HG02973 (cell line): ENCODE data around the gene NT5C3A.
"Not testable (repeated sequence)": the region's sequence is repeated elsewhere in the genome, so short reads cannot be mapped to it uniquely, and the experiment has no call there.

ENCODE experiments used
- ATAC-seq: cut with Tn5 transposase; IDR thresholded peaks from one replicate; pipeline ENCODE4 v1.9.1; 2021; ENCODE audit warnings: moderate library complexity; ENCODE audit not compliant: unreplicated experiment

The NT5C3A gene

DNA sequence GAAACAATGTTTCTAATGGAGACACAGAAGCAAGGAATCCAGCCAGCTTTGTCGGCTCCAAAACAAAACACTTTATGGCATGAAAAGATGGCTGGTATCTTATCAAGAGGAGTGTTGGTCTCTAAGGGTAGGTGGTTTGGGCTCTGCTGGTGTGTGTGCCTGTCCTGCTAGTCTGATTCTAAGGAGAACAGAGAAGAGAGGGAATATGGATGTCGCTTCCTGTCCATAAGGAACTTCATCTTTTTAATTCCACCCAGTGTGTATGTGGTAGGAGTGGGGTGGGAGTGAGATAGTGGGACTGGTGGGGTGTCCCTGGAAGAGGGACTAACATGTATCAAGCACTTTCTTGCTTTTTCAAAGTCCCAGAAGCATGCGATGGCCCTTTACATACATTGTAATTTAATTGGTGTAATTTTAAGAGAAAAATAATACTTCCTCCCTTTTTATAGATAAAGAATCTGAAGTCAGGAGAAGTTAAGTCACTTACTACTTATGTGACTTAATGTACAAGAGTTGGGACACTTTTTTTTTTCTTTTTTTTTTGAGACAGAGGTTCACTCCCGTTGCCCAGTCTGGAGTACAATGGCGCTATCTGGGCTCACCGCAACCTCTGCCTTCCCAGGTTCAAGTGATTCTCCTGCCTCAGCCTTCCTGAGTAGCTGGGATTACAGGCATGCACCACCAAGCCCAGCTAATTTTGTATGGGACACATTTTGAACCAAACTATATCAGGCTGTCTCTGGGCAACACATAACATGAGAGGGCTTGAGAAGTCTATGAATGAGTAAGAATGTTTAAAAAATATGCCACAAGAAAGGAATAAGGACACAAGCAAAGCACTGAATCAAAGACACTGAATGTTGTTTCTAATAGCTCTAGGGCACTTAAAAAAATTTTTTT, 18.8 kb downstream of the NT5C3A start:
- ATAC-seq: no peak

DNA sequence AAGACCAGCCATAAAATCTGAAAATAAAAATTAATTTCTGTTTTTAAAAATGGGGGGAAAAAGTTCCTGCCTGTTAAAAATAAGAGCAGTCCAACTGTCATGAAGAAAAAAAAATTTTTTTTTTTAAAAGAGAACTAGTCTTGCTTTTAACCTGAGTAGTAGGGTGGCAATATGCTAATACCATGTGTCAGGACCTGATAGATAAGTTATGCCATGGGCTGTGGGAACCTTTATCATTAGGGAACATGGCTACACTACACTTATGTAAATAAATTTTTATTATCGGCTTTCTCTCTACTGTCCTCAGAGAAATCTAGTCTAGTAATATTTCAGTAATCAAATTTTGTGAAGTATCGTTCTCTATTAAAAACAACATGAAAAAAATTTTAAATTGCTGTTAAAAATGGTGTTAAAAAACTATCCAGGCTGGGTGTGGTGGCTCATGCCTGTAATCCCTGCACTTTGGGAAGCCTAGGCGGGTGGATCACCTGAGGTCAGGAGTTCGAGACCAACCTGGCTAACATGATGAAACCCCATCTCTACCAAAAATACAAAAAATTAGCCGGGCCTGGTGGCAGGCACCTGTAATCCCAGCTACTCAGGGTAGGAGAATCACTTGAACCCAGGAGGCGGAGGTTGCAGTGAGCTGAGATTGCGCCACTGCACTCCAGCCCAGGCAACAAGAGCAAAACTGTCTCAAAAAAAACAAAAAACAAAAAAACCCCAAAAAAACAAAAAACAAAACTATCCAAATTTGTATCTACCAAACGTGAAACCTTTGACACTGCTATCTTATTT, 20.7 kb downstream of the NT5C3A start:
- no peak for ATAC-seq

GRCh38 chr7:33040803-33041516, 21.6 kb downstream of the NT5C3A start:
- ATAC-seq: peak; percentile 94

- ATAC-seq: no peak
Observed at GRCh38 chr7:33039903-33040292, 22.7 kb downstream of the NT5C3A start.

GRCh38 chr7:33039257-33039902, 23.2 kb downstream of the NT5C3A start:
- ATAC-seq: peak; percentile 36

DNA sequence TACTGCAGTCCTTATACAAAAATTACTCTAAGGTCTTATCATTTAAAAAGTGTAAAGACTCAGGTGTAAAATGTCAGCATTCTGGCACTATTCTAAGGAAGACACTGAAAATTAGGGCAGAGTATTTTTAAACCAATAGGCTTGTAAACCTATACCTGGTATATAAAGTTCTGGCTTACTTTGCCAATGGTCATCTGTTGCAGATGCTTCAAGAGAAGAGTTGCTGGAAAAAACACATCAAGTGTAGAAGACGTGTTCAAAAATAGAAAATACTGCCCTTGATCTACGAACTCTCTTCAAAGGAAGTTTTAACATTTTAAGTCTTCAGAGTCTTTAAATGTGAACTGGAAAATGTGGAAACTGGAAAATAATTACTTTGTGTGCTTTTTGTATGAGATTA, 23.9 kb downstream of the NT5C3A start:
- no peak for ATAC-seq

DNA sequence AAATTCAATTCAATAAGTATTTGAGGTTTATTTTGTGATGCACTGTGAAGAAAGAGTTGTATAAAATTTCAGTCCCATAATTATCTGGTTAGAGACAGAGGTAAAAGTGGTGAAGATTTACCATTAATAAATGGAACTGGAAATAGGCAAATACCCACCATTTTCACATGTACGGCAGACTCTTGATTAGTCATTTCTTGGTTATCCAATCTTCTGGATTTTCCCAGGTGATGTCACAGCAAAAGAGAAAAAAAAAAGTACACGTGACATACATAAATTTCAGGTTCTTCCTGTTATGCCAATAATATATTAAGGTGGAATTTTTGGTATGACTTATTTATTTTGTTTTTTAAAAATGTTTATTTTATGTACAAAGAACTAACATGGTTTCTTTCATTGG, 26.8 kb downstream of the NT5C3A start:
- ATAC-seq: no peak

DNA sequence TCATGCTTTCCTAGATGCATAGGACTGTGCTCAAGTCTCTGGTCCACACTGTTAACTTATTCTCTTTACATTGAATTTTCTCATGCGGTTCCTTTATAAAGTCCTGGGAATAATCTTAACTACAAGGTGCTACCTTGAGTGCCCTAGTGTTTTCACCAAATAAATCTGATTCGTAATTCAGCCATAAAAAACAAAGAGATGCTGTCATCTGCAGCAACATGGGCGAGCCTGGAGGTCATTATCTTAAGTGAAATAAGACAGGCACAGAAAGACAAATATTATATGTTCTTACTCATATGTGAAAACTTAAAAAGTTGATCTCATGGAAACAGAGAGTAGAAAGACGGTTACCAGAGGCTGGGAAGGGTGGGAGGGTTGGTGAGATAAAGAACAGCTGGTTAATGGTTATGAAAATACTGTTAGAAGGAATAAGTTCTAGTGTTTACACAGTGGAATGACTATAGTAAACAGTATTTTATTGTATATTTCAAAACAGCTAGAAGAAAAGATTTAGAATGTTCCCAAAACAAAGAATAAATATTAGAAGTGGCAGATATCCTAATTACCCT, 38.3 kb downstream of the NT5C3A start:
- ATAC-seq: no peak

GRCh38 chr7:33012364-33012763, 50.2 kb downstream of the NT5C3A start:
- ATAC-seq: no peak

GRCh38 chr7:33009734-33010133, 52.8 kb downstream of the NT5C3A start:
- no peak for ATAC-seq

GRCh38 chr7:33005690-33006089, 56.9 kb downstream of the NT5C3A start:
- not testable (repeated sequence) for ATAC-seq

DNA sequence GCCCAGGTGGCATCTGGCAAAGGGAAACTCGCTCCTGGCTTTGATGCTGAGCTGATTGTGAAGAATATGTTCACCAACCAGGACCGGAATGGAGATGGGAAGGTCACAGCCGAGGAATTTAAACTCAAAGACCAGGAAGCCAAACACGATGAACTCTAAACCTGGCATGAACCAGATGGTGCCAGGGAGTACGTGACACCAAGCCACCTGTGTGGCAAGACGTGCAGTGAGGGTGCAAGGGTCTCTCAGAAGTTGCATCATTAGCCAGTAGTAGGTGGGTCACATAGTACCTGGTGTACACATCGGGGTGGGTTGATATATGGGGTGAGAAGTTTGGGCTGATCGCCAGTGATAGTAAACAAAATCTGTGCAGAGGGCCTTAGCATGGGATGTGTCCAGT, 57.4 kb downstream of the NT5C3A start:
- ATAC-seq: not testable (repeated sequence)

- not testable (repeated sequence) for ATAC-seq
Observed at GRCh38 chr7:33004104-33004616, 58.4 kb downstream of the NT5C3A start.

DNA sequence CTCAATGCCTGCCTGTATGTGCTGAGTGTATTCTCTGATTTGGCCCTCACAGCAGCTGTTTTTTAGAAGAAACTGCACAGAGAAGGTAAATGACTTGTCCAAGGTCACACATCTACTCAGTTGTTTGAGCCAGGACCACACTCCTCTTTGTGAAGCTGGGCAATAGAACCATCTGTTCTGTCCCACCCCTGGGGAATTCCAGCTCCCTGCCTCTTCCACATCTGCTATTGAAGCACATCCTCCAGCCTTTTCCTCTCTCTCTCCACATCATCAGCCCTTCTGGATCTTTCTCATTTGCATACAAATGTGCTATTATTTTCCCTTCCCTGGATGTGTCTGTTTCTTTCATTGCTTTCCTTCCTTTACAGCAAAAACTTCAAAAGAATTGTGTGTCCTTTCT, 59.5 kb downstream of the NT5C3A start:
- not testable (repeated sequence) for ATAC-seq

DNA sequence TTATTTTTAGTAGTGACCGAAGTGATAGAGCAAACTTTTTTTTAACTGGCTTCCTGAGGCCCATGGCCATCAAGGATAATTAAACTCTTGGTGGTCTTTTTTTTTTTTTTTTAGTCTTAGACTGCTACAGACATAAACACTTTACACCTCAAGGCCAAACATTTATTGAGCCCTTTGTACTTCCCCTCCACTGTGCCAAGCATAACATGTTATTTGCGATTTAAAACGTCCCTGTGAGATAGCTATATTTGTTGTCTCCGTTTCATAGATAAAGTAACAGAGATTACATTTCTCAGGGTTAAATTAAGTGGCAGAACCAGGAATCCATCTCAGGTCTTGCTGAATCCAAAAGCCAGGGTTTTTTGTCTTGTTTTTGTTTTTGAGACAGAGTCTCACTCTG, 63.2 kb downstream of the NT5C3A start:
- not testable (repeated sequence) for ATAC-seq

DNA sequence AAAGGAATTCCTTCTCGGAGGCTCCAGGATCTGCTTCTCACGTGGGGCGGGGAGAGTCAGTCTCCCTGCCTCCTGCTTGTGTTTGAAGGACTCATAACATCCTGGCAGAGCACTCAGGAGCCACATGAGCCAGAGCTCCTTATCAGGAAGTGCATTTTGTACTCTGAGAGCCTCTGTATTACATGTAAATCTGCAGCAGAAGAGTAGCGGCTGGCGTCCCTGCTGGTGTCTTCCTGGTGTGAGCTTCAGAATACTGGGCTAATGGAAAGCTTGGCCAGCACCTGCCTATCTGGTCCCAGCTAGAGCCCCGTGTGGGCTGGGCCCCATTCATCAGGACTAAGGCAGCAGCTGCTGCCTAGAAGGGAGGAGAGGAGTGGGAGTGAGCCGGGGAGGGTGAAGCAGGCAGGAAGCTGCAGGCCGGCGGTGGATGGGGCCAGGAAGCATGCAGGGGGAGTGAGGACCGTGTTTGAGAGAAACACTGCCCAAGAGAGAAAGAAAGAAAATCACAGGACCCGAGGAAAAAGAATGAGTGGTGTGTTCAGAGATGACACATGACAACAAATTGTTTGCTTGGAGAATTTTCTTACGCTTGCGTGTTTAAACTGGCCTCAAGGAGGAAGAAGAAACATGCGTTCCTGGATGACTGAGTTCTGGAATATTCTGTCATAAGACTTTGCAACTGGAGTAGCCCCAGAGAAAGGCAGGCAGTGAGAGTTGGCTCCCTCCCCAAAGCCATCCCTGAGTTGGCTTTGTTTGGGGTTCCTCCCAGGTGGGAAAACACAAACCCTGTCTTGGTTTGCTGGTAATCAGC, 64.0 kb downstream of the NT5C3A start:
- ATAC-seq: not testable (repeated sequence)

DNA sequence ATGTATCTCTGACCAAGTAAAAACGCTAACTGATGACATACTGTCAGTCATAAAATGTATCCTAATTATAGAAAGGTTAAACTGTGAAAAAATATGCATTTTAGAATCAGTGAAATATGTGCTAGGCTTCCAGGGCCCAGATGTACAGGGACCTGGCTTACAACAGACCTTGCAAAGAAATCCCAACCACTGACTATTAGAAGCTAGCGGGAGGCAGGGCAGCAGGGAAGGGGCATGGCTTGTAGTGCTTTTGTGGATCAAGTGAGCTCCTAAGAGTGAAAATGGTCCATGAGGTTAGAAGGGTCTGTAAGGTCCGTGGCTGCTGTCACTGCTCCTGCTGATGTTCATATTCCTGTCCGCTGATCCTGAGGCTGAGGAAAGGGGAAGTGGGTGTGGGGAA, 64.6 kb downstream of the NT5C3A start:
- ATAC-seq: not testable (repeated sequence)

DNA sequence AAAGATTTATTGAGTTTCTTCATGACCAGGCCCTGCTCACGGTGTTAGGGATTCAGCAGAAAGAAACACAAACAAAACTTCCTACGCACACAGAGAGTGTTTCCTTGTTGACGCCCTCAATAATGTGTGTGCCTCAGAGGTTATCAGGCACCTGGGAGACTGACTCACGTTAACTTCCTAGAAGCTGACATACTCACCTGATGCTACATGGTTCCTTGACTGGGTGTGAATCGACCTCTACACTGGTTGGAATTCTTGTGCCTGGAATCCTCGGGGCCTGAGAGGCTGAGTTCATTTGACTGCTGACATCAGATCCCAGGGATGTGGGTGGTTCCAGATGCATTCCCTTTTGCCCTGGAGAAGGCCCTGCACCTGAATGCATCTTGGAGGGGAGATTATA, 69.8 kb downstream of the NT5C3A start:
- ATAC-seq: not testable (repeated sequence)

- not testable (repeated sequence) for ATAC-seq
Observed at GRCh38 chr7:32991975-32992700, 70.4 kb downstream of the NT5C3A start.
